Activated gamma-delta T cell treated with anti-CD3 and anti-CD28 coated beads, Interleukin-2, amount 50 U/mL, for 16 hours (primary cell): Measurements from ENCODE around the gene GP1BA.

ENCODE experiments used
- DNase-seq: peaks from one replicate; pipeline ENCODE4 v3.0.0-alpha.2; 2020; ENCODE audit warnings: low read depth

Gene GP1BA

GRCh38 chr17:4950746-4951204 lies 18.7 kb downstream of the GP1BA start, which contains the start of gene ENO3:
ENO3 (plus strand) TSS chr17:4951119; CDS start chr17:4951830, 711 bp downstream.
- no peak for DNase-seq

DNA sequence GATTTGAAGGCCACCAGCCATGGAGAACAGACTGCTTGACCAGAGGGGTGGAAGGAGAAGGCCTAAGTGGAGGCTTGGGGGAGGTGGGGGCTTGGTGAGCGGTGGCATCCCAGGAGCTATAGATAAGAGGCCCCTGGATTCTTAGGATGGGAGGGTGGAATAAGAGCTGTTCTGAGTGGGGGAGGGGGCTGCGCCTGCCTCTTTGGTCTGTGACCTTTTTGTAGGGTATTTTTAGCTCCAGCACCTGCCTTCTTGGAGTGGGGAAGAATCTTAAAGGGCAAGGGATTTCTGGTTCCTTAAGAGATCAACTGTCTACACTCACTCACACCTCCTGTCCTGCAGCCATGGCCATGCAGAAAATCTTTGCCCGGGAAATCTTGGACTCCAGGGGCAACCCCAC lies 19.4 kb downstream of the GP1BA start:
- no peak for DNase-seq

DNA sequence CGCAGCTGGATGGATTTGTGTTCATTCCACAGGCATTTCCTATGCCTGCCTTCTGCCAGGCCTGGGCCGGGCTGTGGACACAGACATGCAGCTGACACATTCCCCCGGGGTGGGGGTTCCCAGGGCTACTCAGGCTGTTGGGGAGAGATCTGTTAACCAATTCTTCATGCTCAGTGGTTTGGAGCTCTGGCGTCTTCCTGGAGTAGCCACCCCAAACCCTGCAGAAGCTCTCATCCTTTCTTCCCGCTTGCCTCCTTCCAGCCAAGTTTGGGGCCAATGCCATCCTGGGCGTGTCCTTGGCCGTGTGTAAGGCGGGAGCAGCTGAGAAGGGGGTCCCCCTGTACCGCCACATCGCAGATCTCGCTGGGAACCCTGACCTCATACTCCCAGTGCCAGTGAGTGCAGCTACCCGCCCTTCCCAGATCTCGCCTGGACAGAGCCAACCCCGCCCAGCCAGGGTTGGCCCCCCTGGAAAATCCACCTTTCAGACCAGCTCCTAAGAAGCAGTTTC lies 21.4 kb downstream of the GP1BA start:
- no peak for DNase-seq

- DNase-seq, result no peak
Measured at GRCh38 chr17:4955091-4955490, 23.0 kb downstream of the GP1BA start.

DNA sequence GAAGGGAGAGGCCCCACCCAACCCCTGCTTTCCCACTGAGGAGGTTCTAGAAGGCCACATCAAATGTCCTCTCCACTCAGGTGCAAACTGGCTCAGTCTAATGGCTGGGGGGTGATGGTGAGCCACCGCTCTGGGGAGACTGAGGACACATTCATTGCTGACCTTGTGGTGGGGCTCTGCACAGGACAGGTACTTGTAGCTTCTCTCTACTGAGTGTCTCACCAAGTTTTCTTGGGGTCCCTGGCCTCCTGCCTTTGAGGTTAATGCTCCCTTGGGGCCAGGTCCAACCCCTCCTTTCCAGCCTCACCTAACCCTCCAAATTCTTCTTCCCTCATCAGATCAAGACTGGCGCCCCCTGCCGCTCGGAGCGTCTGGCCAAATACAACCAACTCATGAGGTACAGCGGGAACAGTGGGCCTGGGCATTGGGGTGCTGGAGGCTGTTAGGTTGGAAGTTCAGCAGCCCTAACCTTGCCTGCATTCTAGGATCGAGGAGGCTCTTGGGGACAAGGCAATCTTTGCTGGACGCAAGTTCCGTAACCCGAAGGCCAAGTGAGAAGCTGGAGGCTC lies 24.5 kb downstream of the GP1BA start:
- DNase-seq, result no peak

DNA sequence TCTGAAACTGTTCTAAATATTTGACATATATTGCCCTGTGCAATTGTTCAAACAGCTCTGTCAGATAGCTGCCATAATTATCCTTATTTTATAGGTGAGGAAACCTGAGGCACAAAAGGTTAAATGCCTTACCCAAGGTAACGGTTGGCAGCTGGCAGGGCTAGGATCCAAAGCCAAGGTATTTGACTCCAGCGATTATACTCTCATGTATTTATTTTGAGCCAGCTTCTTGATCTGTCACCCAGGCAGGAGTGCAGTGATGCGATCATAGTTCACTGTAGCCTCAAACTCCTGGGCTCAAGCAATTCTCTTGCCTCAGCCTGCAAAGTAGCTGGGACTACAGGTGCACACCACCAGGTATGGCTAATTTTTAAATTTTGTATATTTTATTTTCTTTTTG lies 26.0 kb downstream of the GP1BA start:
- DNase-seq, result no peak

DNA sequence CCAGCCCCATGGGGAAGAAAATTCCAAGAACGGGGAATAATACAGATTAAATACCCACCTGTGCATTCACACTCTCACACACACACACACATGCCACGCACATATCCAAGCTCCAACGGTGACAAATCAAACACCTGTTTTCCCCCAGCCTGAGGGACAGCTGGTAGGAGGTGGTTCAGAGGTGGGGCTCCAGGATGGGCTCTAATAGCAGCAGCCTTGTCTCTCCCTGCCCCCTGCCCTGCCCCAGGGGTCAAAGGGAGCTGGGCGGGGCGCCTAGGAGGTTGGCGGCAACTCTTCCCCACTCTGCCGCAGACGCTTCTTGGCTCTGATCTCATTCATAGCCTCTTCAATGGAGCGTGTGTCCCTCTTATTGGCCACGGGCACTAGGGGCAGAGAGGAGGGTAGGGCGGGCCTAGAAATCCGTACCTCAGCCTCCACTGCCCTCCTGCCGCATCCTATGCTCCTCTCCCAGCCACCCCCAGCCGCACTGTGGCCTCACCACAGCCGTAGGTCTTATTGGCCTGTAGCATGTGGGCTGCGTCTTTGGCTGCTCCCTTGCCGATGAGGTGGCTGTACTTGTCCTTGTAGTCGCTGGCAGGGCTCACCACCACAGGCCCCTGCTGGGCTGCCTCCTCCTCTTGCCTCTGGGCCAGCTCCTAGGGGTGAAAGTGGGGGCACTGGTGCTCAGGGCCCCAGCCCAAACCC lies 27.3 kb downstream of the GP1BA start:
- DNase-seq, result no peak

DNA sequence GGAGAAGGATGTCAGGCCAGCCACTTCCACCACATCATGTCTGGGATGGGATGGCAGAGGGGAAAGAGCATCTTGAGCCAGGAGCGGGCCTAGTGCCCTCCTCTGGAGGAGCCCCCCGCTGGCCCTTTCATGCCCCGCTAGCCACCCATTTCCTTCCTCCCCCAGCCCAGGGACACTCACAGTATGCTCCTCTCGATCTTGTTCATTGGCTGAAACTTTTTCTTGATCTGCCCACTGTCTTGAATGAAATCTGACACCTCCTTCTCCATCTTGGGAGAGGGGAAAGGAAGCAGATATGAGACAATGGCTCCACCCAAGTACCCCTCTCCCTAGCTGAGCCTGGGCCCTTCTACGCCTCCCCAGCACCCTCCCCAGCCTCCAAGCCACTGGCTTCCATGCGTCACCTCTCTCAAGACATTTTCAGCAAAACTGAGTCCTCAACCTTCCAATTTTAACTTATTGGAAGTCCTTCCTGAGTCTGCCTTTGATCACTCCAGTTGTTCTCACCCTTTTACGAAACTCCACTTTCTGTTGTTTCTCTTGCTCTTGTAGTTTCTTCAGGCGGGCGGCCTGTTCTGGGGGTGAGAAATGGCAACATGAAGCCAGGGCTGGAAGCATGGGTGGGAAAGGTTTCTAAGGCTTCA lies 28.3 kb downstream of the GP1BA start:
- DNase-seq, result no peak

- no peak for DNase-seq
Measured at GRCh38 chr17:4965311-4965986, 33.4 kb downstream of the GP1BA start.

- peak; percentile 90 for DNase-seq
Measured at GRCh38 chr17:4966844-4967538, 34.9 kb downstream of the GP1BA start.

DNA sequence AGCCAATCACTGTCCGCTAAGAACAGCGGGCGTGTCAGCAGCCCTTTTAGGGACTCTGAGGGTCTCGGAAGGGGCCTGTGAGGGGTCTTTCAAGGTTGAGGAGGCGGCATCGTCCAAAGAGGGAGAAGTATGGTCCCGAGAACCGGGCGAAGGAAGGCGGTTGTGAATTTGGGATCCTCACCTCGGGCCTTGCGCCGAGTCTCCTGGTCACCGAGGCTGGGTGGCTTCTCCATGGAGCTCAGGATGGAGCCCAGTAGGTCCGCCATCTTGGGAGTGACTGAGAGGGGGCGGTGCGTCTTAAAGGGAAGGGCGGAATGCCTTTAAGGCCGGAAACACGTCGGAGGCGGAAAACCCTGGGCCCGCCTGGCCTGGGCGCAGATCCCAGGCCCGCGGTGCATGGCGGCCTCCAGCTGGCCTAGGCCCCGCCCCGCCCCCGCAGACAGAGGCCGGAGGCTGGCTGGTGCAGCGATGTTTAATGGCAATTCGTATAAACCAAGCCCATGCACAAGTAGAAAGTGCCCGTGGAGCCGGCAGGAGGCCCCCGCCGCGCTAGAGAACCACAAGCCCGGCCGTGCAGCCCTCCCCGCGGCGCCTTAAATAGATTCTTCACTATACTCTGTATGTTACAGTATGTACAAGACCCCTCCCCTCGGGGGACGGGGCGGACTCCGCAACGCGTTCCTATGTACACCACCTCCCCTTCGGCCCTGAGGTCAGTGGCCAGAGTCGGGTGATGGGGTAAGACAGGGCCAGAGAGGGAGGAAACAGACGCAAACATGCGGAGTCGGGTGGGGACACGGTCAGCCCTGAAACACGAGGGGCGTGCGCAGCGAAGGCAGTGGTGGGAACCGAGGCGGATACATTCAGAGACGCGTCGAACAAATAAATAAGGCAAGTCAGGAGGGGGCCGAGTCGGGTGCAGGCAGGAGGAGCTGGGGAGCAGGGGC lies 35.7 kb downstream of the GP1BA start, which contains the start of gene SPAG7:
Gene SPAG7, minus strand, starts transcription at position 279 of the 947 bp plus-strand sequence. Its CDS starts 13 bp downstream, at position 266.
- peak; percentile 91 for DNase-seq

- DNase-seq, result no peak
Measured at GRCh38 chr17:4968486-4969046, 36.5 kb downstream of the GP1BA start.

DNA sequence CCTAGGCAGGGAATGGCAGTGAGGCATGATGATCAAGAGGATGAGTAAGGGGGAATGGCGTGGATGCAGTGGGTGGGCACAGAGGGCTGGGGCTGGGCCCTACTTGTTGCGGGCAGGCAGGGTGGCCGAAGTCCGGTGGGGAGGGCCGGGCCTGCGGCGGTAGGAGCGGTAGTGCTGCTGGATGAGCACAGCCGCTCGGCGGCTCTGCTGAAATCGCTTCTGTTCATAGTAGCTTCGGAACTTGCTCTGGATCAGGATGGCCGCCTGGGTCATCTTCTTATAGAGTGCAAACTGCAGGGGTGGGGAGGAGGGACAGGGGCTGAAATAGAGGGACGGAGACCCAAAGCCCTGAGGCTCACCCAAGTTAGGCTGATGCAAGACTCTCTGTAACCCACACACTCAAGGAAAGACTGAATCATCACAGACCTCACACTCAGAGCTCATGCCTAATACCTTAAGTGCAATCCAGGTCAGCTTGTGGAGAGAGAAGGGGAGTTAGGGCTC lies 37.0 kb downstream of the GP1BA start:
- peak; percentile 22 for DNase-seq

GRCh38 chr17:4969551-4970173 lies 37.6 kb downstream of the GP1BA start:
- DNase-seq, result no peak

DNA sequence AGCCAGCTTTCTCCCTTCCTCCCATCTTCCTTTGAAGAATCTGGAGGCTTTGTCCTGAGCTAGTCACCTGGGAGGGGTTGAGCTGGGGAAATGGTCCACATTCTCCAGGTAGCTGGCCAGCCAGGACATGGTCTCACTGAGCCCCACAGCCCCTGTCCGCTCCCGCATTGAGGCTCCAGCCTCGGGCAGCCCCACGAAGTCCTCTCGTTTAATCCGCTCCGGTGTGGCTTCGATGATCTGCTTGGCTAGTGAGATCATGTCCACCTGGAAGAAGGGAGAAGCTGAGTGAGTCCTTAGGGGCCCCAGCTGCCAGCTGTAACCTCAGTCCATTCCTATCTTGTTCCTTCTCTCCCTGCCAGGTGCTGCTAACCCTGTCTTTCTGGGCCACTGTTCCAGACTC lies 38.2 kb downstream of the GP1BA start:
- DNase-seq, result no peak

GRCh38 chr17:4971826-4972225 lies 39.7 kb downstream of the GP1BA start:
- DNase-seq, result no peak

GRCh38 chr17:4972322-4972721 lies 40.2 kb downstream of the GP1BA start:
- DNase-seq, result no peak

- DNase-seq, result no peak
Measured at GRCh38 chr17:4972752-4973151, 40.7 kb downstream of the GP1BA start.

GRCh38 chr17:4973256-4974114 lies 41.4 kb downstream of the GP1BA start:
- DNase-seq, result no peak
